Choroid plexus epithelial cell (primary cell): ENCODE results near the gene DCAF5.

ENCODE experiments used
- DNase-seq: peaks from one replicate; pipeline ENCODE4 v3.0.0-alpha.2; 2010; ENCODE audit warnings: low read depth
- H3K4me3 ChIP-seq: 2 replicates; pipeline ENCODE4 v1.5.1; 2011; ENCODE audit warnings: low read depth, mild to moderate bottlenecking, control low read depth, low read length, moderate library complexity
- TF ChIP-seq, protein P1 (sequence below): conservative IDR thresholded peaks from 2 replicates; pipeline ENCODE4 v1.5.1; 2011; ENCODE audit warnings: low read depth, mild to moderate bottlenecking, control low read depth, inconsistent platforms, low read length, moderate library complexity

Gene DCAF5

DNA sequence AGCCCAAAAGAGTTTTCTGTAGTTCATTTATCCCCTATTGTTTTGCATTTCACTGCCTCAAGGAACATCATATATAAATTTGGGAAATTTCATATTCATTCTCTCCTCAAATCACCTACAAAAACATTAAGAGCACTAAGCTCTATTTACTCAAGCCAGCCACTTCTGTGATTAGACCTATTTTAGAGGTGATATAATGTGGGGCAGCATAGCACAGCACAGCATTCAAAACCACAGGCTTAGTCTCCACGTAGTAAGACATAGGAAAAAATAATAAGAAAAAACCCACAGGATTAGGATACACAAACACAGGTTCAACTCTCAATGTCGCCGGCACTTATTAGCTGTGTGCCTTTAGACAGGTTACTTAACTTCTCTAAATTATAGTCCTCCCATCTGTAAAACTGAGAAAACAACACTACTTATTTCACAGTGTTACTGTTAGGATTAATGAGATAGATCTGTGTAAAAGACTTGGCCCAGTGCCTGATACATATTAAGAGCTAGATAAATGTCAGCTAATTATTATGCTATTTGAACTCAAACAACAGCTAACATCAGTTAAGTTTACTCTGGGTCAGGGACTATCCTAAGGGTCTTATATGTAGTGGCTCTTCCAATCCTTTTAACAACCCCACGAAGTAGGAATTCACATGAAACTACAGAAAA, 20.3 kb downstream of the DCAF5 start:
- DNase-seq, result peak; percentile 47

GRCh38 chr14:69131176-69131575, 21.7 kb downstream of the DCAF5 start:
- DNase-seq, result no peak
- TF ChIP-seq, protein P1, sequence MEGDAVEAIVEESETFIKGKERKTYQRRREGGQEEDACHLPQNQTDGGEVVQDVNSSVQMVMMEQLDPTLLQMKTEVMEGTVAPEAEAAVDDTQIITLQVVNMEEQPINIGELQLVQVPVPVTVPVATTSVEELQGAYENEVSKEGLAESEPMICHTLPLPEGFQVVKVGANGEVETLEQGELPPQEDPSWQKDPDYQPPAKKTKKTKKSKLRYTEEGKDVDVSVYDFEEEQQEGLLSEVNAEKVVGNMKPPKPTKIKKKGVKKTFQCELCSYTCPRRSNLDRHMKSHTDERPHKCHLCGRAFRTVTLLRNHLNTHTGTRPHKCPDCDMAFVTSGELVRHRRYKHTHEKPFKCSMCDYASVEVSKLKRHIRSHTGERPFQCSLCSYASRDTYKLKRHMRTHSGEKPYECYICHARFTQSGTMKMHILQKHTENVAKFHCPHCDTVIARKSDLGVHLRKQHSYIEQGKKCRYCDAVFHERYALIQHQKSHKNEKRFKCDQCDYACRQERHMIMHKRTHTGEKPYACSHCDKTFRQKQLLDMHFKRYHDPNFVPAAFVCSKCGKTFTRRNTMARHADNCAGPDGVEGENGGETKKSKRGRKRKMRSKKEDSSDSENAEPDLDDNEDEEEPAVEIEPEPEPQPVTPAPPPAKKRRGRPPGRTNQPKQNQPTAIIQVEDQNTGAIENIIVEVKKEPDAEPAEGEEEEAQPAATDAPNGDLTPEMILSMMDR, result no peak
- H3K4me3 ChIP-seq, result no peak overlapping the region

More for the DNA sequence above, 20.3 kb downstream of the DCAF5 start:
- TF ChIP-seq, protein P1, result no peak
- no peak overlapping the region for H3K4me3 ChIP-seq

- peak; percentile 94 for DNase-seq
- TF ChIP-seq, protein P1, result peak; percentile 97
- H3K4me3 ChIP-seq, result no peak overlapping the region
Measured at GRCh38 chr14:69129264-69129880, 23.5 kb downstream of the DCAF5 start.

- TF ChIP-seq, protein P1, result no peak
- no peak overlapping the region for H3K4me3 ChIP-seq
- DNase-seq, result no peak
Measured at GRCh38 chr14:69118305-69118704, 34.6 kb downstream of the DCAF5 start.

- H3K4me3 ChIP-seq, result no peak overlapping the region
- TF ChIP-seq, protein P1, result no peak
- DNase-seq, result no peak
Measured at GRCh38 chr14:69117020-69117767, 35.7 kb downstream of the DCAF5 start.

DNA sequence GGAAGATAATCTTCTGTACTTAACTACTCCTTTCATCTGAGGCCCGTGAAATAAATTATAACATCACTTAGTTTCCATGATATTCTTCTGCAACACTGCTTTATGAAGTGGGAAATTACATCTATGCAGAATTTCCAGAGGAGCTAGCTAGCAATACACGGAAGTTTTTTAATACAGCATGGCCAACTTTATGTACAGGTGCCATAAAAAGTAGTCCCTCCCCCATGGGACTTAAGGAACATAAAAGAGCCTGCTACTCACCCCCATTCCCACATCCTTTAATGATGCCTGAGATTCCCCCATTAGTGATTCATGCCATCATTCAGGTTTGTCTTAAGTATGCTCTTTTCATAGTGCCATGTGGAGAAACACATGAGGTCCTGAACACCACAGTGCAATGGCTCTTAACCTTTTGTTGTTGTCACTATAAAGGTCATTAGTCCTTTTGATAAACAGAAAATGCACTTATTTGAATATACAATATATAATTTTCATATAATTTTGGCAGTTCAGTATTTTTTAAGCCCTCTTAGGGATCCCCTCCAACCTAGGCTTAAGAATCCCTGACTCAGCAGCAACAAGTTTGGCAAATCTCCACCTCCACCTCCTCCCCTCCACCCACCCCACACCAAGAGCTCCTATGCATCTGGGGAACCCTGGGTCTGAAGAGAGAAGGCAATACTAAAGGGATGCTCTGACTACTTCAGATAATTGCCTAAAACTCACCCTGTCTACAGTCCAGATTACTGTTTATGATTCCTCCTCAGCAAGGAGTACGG, 37.3 kb downstream of the DCAF5 start:
- no peak for DNase-seq
- H3K4me3 ChIP-seq, result no peak overlapping the region
- TF ChIP-seq, protein P1, result no peak
